AG04450 (cell line): ENCODE data around the gene LRRFIP2. TPM values are rescaled to one million over a fixed set of nuclear protein-coding genes. Genes with fewer than 3 reads are reported as not detected.
"Not testable (repeated sequence)": the region's sequence is repeated elsewhere in the genome, so short reads cannot be mapped to it uniquely, and the experiment has no call there.

Experiments used
- CTCF ChIA-PET: fragments of 300-600, 350-600 bp; formaldehyde crosslinking; extraction: SDS; loops from one replicate; lab custom pipeline; 2022; ENCODE audit warnings: antibody characterized with exemption, inconsistent platforms; lab: Charles Lee
- POLR2A ChIA-PET: fragments of 350-600 bp; formaldehyde crosslinking; extraction: SDS; loops from one replicate; lab custom pipeline; 2021; ENCODE audit warnings: antibody characterized with exemption, inconsistent platforms; lab: Yijun Ruan, JAX
- DNase-seq: peaks from one replicate; pipeline ENCODE4 v3.0.0-alpha.2; 2011; ENCODE audit warnings: low read depth, low spot score
- H3K27ac ChIP-seq: one replicate; pipeline ENCODE4 v1.5.1; 2012; ENCODE audit warnings: low read depth, low read length, control low read depth
- H3K27me3 ChIP-seq: one replicate; pipeline ENCODE4 v1.6.0; 2012; ENCODE audit warnings: low read length; ENCODE audit not compliant: control insufficient read depth, insufficient read depth
- H3K4me3 ChIP-seq: 2 replicates; pipeline ENCODE4 v1.5.1; 2011; ENCODE audit warnings: mild to moderate bottlenecking, low read depth, low read length, control low read depth
- H3K9me3 ChIP-seq: 2 replicates; pipeline ENCODE4 v1.5.1; 2012; ENCODE audit warnings: low read length; ENCODE audit not compliant: control insufficient read depth, insufficient read depth
- polyA plus RNA-seq: library from polyadenylated mRNA; depleted of rRNA; stranded (reverse); fragments of >200 nt; gene quantifications from 2 replicates; pipeline ENCODE4 v1.2.3, GENCODE V29; 2011
- TF ChIP-seq, protein P1 (sequence below): IDR thresholded peaks from 2 replicates; pipeline ENCODE4 v1.5.1; 2011; ENCODE audit warnings: low read depth, low read length, control low read depth, inconsistent platforms

The LRRFIP2 gene
- polyA plus RNA-seq, 1 experiment = 52.7 TPM

DNA sequence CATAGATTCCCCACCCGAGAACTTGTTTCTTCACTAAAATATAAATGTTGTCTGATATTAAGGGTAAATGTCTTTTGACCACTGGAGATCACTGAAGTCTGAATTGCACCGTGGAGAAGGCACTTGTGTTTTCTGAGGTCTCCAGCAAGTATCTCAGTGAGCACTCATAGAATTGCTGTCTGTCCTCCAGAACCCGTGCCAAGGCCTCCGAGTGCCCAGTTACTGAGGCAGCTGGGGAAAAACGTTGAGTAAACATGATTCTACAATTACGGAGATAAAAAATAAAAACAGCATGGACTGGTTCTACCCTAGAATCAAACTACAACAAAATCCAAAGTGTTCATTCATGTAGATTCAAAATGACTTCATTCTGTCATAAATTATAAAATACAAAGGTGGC lies 121.0 kb downstream of the LRRFIP2 start:
- H3K4me3 ChIP-seq = no peak overlapping the region
- CTCF ChIA-PET = no interaction called here
- TF ChIP-seq, protein P1, sequence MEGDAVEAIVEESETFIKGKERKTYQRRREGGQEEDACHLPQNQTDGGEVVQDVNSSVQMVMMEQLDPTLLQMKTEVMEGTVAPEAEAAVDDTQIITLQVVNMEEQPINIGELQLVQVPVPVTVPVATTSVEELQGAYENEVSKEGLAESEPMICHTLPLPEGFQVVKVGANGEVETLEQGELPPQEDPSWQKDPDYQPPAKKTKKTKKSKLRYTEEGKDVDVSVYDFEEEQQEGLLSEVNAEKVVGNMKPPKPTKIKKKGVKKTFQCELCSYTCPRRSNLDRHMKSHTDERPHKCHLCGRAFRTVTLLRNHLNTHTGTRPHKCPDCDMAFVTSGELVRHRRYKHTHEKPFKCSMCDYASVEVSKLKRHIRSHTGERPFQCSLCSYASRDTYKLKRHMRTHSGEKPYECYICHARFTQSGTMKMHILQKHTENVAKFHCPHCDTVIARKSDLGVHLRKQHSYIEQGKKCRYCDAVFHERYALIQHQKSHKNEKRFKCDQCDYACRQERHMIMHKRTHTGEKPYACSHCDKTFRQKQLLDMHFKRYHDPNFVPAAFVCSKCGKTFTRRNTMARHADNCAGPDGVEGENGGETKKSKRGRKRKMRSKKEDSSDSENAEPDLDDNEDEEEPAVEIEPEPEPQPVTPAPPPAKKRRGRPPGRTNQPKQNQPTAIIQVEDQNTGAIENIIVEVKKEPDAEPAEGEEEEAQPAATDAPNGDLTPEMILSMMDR = no peak
- POLR2A ChIA-PET = no interaction called here
- no peak for DNase-seq
- H3K27me3 ChIP-seq = no peaks in the 10 kb centered on the region
- no peaks in the 10 kb centered on the region for H3K9me3 ChIP-seq
- no peak overlapping the region for H3K27ac ChIP-seq

DNA sequence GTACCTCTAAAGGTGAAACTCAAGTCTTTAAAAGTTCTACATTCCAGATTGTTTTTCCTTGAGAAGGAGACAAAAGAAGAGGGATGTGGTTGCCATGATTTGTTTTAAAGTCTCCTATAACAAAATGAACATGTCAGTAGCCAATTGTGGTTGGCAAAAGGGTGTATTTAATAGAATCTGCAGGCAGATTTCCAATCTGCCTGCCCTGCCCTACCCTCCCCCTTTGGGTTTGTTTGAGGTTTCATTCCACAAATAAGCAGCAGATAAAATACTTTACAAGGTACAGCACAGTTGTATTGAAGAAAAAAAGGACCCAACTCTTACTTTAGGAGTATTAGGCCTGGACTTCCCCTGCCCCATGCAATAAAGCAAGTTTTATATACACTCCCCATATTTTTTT lies 121.5 kb downstream of the LRRFIP2 start:
- ChIA-PET CTCF (no interaction called here), POLR2A (no interaction called here)
- TF ChIP-seq, protein P1 = no peak
- DNase-seq = no peak
- Histone ChIP-seq H3K27ac (no peak overlapping the region), H3K4me3 (no peak overlapping the region), H3K27me3 (no peaks in the 10 kb centered on the region), H3K9me3 (no peaks in the 10 kb centered on the region)

DNA sequence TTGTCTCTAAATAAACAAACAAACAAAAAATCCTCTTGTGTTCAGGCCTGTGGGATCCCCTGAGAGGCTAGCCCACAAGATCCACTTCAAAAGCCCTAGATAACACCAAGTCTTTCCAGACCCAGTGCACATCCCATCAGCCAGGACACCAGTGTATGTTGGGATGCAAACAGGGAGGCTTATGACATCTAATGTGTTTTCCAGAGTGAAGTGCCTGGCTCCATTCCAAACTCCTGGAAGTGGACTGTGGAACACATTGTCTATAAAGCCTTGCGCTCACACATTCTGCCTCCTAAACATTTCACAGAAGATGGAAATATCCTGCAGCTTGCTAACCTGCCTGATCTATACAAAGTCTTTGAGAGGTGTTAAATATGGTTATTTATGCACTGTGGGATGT lies 124.1 kb downstream of the LRRFIP2 start:
- no peak overlapping the region for H3K4me3 ChIP-seq
- ChIA-PET CTCF (no interaction called here), POLR2A (no interaction called here)
- no peak for DNase-seq
- no peaks in the 10 kb centered on the region for H3K9me3 ChIP-seq
- no peak overlapping the region for H3K27ac ChIP-seq
- TF ChIP-seq, protein P1 = no peak
- no peaks in the 10 kb centered on the region for H3K27me3 ChIP-seq

DNA sequence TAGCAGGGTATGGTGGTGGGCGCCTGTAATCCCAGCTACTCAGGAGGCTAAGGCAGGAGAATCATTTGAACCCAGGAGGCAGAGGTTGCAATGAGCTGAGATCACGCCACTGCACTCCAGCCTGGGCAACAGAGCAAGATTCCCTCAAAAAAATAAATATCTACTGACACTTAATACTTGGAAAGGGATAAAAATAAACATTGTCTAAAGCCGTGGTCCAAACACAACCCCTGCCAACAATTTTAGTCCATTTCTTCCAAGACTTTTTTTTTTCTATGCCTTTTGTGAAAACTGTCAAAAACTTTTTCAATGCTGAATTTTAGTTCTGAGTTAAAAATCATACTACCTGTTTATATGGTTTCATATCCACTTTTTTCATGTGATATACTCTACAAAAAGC lies 131.7 kb downstream of the LRRFIP2 start:
- H3K4me3 ChIP-seq, DNase-seq, CTCF ChIA-PET, H3K27ac ChIP-seq, POLR2A ChIA-PET, H3K9me3 ChIP-seq, H3K27me3 ChIP-seq: not testable (repeated sequence)

DNA sequence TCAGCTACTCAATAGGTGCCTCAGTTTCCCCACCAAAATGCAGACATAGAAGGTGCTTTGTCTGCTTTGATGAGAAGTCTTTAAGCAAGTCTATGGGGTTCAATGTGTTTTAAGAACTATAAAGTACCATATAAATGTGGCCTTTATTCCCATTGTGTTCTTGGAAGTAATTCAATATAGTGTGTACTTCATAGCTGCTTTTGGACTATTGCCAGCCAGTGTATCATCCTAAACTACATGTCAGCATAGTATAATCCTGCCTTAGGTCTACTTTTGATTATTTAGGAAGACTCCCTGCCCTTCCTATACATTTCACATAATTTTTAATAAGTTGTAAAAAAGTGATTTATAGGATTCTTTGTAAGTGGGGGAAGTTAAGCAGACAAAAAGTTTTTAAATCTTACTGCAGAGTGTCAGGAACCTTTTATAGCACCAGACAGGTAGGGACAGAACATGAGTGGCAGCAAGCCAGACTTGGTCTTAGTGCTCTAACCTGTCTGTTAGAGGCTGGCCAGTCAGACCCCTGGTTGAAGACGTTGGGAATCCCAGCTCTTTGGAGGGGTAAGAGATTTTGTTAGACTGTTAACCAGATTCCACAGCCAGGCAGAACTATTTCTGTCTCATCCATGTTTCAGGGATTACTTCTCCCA lies 132.7 kb downstream of the LRRFIP2 start:
- POLR2A ChIA-PET = no interaction called here

More for the DNA sequence above, 132.7 kb downstream of the LRRFIP2 start:
- CTCF ChIA-PET = no interaction called here
- no peak for DNase-seq
- Histone ChIP-seq H3K27me3 (no peaks in the 10 kb centered on the region), H3K9me3 (no peaks in the 10 kb centered on the region), H3K4me3 (no peak overlapping the region), H3K27ac (no peak overlapping the region)
- TF ChIP-seq, protein P1 = no peak
